Muscle layer of duodenum (tissue), 2 donors: ENCODE data around the gene PROB1.
"Not testable (repeated sequence)": the region's sequence is repeated elsewhere in the genome, so short reads cannot be mapped to it uniquely, and the experiment has no call there.

Source experiments
- H3K27ac ChIP-seq: one replicate; pipeline ENCODE4 v1.7.0; 2013; ENCODE audit warnings: mild to moderate bottlenecking, low read length
- H3K27me3 ChIP-seq: one replicate; pipeline ENCODE4 v1.7.0; 2013; ENCODE audit warnings: low read depth, mild to moderate bottlenecking, control low read depth, low read length
- H3K36me3 ChIP-seq, 2 donors: one replicate each; pipeline ENCODE4 v1.7.0; 2013; ENCODE audit warnings: low read length in 2 of 2, control low read depth in 1 of 2, mild to moderate bottlenecking in 1 of 2; ENCODE audit not compliant: insufficient read depth in 2 of 2, control insufficient read depth in 1 of 2
- H3K4me1 ChIP-seq, 2 donors: one replicate each; pipeline ENCODE4 v1.7.0; 2013; ENCODE audit warnings: low read length in 2 of 2, mild to moderate bottlenecking in 2 of 2, control low read depth in 1 of 2, moderate library complexity in 1 of 2; ENCODE audit not compliant: insufficient read depth in 2 of 2, control insufficient read depth in 1 of 2
- H3K4me3 ChIP-seq, 2 donors: one replicate each; pipeline ENCODE4 v1.7.0; 2013; ENCODE audit warnings: low read length in 2 of 2, low read depth in 1 of 2, mild to moderate bottlenecking in 1 of 2
- H3K9me3 ChIP-seq, 2 donors: one replicate each; pipeline ENCODE4 v1.7.0; 2013; ENCODE audit warnings: low read length in 2 of 2, control low read depth in 1 of 2, mild to moderate bottlenecking in 1 of 2; ENCODE audit not compliant: control insufficient read depth in 1 of 2
- donor health status: healthy.

PROB1 gene

GRCh38 chr5:139345442-139345841 is 49.5 kb downstream of the PROB1 start:
- Histone ChIP-seq H3K36me3 (peaks cover 0 to 10% of the 10 kb centered on the region in 2 donors), H3K4me1 (peaks cover 8 to 36% of the 10 kb centered on the region in 2 donors)
- not testable (repeated sequence) for H3K27ac ChIP-seq, H3K9me3 ChIP-seq, H3K4me3 ChIP-seq, H3K27me3 ChIP-seq

- no peak overlapping the region for H3K4me3 ChIP-seq
- H3K36me3 ChIP-seq: peaks cover 0 to 10% of the 10 kb centered on the region in 2 donors
- no peaks in the 10 kb centered on the region for H3K9me3 ChIP-seq
- no peak overlapping the region for H3K27ac ChIP-seq
- H3K27me3 ChIP-seq: no peaks in the 10 kb centered on the region
- H3K4me1 ChIP-seq: peaks cover 8 to 36% of the 10 kb centered on the region in 2 donors
These were observed 50.7 kb downstream of the PROB1 start for GRCh38 chr5:139344177-139344576.

- no peaks in the 10 kb centered on the region for H3K9me3 ChIP-seq
- H3K27ac ChIP-seq: no peak overlapping the region
- H3K36me3 ChIP-seq: peaks cover 0 to 10% of the 10 kb centered on the region in 2 donors
- peaks cover 8 to 36% of the 10 kb centered on the region in 2 donors for H3K4me1 ChIP-seq
- H3K27me3 ChIP-seq: no peaks in the 10 kb centered on the region
- peak overlapping the region; percentile 91 for H3K4me3 ChIP-seq
These were observed 51.4 kb downstream of the PROB1 start for GRCh38 chr5:139343476-139343875.

- H3K4me3 ChIP-seq: peak overlapping the region; percentile 91
- H3K9me3 ChIP-seq: no peaks in the 10 kb centered on the region
- H3K36me3 ChIP-seq: peaks cover 0 to 10% of the 10 kb centered on the region in 2 donors
- H3K4me1 ChIP-seq: peaks cover 8 to 36% of the 10 kb centered on the region in 2 donors
- peak overlapping the region; percentile 97 for H3K27ac ChIP-seq
- no peaks in the 10 kb centered on the region for H3K27me3 ChIP-seq
These were observed 52.5 kb downstream of the PROB1 start for GRCh38 chr5:139342423-139342723.

- peak within 1 kb of the TSS; percentile 97 for H3K27ac ChIP-seq
- H3K4me3 ChIP-seq: peak within 1 kb of the TSS; percentile 91
- H3K4me1 ChIP-seq: peaks cover 8 to 32% of the 10 kb centered on the region in 2 donors
- H3K9me3 ChIP-seq: no peaks in the 10 kb centered on the region
- H3K36me3 ChIP-seq: peaks cover 0 to 10% of the 10 kb centered on the region in 2 donors
- H3K27me3 ChIP-seq: no peaks in the 10 kb centered on the region
These were observed 53.0 kb downstream of the PROB1 start, which contains the start of gene PAIP2 for GRCh38 chr5:139341689-139342422. TSS of gene PAIP2 (plus strand) at chr5:139341854. CDS start at chr5:139363785, 21,931 bp downstream.

GRCh38 chr5:139341187-139341688 is 53.7 kb downstream of the PROB1 start:
- Histone ChIP-seq H3K4me3 (peak overlapping the region; percentile 91), H3K4me1 (peaks cover 8 to 28% of the 10 kb centered on the region in 2 donors), H3K36me3 (peaks cover 0 to 10% of the 10 kb centered on the region in 2 donors), H3K9me3 (no peaks in the 10 kb centered on the region), H3K27ac (no peak overlapping the region), H3K27me3 (no peaks in the 10 kb centered on the region)
